Activated gamma-delta T cell (primary cell): ENCODE data around the gene TSPO2.

Experiments used
- DNase-seq: peaks from one replicate; lab custom pipeline; 2025; lab: John Stamatoyannopoulos, UW

TSPO2 gene

GRCh38 chr6:41027799-41028560, 14.3 kb upstream of the TSPO2 start:
- DNase-seq: peak; percentile 37

DNA sequence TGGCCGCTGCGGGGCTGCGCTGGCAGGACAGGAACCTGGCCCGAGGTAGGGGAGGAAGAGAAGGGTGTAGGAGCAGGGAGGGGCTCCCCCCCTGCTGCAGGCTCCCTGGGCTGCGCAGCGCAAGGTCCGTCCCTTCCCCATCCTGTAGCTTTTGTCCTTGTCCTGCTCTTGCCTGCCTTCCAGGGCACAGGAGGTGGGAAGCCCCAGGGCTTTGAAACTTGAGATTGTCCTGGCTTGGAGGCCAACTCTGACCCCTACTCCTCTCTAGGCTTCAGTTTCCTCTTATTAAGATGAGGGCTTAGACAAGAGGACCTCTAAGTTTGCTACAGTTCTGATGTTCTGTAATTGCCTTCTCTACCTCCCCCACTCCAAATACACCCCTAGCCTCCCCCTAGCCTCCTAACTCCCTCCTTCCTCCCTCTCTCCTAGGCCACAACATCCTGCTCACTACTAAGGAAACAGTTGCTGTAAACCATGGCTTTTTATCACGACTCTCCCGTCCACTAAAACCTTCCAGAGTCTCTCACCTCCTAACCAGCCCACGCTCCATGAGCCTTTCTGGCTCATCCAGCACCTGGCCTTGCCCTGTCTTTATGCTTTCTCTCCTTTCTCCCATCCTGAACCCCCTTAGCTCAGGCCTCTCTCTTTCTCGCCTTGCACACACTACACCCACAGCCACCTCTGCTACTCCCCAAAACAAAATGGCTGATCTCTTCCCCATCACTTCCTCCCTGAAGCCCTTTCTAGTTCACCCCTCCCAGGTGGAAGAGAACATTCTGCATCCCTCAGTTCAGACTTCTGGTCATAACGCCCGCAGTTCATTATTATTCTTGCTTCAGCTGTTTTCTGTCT, 13.5 kb upstream of the TSPO2 start:
- no peak for DNase-seq

DNA sequence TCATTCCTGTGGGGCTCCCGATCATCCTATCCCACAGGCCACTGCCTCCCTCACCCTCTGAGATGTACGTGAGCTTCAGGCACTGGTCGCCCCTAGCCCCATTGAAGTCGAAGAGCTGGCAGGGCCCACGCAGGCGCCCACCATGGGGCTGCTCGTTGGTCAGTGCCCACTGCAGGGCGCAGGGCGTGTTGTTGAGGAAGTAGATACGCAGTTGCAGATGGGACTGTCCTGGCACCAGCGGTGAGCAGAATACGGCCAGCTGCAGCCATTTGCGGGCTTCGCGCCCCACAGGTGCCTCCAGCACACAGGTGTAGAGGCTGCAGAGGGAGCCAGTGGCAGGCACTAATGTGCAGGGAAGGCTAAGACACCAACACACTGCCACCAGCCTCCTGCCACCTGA, 9.4 kb upstream of the TSPO2 start:
- DNase-seq: no peak

DNA sequence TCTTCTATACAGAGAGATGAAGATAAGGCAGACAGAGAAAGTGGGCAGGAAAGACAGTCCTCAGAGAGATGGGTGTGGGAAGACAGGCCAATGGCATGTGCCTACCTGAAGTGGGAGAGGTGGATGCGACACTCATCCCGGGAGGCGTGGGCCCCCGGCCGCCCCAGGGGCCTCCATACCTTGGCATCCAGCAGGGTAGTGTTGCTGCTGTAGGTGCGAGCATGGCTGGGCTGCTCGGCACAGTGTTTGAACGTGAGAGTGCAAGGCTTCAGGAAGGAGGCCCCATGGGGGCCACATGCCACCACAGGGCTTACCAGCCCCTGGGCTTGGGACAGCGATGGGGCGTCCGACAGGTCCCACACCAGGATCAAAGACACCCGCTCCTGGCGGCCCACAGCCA, 8.5 kb upstream of the TSPO2 start:
- no peak for DNase-seq

DNA sequence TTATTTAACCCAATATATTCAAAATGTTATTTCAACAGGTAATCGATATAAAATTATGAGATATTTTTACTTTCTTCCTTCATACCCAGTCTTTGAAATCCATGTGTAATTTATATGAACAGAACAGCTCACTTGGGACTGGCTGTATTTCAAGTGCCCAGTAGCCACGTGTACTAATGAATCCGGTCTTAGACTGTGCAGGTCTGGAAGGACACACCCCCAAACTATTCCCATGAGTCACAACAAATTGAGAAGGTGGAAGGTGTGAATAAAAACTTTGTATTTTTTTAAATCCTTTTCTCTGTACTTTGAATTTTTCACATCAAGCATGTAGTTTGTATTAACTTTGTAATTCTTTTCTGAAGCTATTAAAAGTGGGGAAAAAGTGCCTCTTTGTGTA, 6.1 kb upstream of the TSPO2 start:
- DNase-seq: no peak

GRCh38 chr6:41036601-41037000, 5.7 kb upstream of the TSPO2 start:
- no peak for DNase-seq

GRCh38 chr6:41037107-41037900, 5.0 kb upstream of the TSPO2 start:
- DNase-seq: no peak

- no peak for DNase-seq
These were observed 4.1 kb upstream of the TSPO2 start for GRCh38 chr6:41038205-41038604.

GRCh38 chr6:41039060-41039998, 2.9 kb upstream of the TSPO2 start, which contains the start of gene UNC5CL:
UNC5CL (minus strand) TSS chr6:41039221; CDS start chr6:41035074, 4,147 bp downstream.
- DNase-seq: no peak

- DNase-seq: no peak
These were observed 1.9 kb upstream of the TSPO2 start for GRCh38 chr6:41040101-41040939.

GRCh38 chr6:41040940-41041536, 1.2 kb upstream of the TSPO2 start:
- DNase-seq: no peak

DNA sequence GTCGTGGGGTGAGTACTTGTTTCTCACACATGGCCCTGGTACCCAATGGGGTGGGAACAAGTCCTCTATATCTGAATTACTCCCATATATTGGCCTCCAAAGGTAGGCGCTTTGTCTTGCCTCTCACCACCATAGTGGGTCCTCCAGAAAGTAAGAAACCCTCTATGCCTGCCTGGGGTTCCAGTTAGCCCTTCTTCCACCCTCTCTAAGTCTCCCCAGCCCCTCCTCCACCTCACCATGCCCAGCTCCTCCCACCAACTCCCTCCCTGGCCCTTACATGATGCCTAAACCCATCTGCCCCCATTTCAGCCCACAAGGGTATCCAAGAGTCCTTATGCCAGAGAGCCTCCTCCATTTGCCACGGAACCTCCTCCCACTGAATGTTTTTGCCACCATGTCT, 884 bp downstream of the TSPO2 start:
- no peak for DNase-seq

DNA sequence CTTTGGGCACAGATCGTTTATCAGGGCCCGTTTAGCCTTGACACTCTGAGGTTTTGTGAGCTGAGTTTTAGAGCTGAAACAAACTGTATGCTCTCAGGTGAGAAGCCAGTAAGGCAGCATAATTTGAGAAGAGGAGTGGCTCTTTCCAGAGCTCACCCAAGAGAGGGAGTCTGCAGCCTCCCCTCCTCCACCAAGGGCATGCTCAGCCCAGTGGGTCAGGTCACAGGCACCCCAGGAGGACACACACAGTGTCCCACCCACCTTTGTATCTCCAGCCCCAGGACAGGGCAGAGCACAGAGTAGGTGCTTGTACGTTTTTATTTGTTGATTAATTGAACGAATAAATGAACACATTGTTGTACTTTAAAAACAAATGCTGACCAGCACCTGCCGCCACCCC, 3.4 kb downstream of the TSPO2 start:
- no peak for DNase-seq

GRCh38 chr6:41046084-41046483, 3.8 kb downstream of the TSPO2 start:
- no peak for DNase-seq

- no peak for DNase-seq
These were observed 5.0 kb downstream of the TSPO2 start for GRCh38 chr6:41047306-41047705.

DNA sequence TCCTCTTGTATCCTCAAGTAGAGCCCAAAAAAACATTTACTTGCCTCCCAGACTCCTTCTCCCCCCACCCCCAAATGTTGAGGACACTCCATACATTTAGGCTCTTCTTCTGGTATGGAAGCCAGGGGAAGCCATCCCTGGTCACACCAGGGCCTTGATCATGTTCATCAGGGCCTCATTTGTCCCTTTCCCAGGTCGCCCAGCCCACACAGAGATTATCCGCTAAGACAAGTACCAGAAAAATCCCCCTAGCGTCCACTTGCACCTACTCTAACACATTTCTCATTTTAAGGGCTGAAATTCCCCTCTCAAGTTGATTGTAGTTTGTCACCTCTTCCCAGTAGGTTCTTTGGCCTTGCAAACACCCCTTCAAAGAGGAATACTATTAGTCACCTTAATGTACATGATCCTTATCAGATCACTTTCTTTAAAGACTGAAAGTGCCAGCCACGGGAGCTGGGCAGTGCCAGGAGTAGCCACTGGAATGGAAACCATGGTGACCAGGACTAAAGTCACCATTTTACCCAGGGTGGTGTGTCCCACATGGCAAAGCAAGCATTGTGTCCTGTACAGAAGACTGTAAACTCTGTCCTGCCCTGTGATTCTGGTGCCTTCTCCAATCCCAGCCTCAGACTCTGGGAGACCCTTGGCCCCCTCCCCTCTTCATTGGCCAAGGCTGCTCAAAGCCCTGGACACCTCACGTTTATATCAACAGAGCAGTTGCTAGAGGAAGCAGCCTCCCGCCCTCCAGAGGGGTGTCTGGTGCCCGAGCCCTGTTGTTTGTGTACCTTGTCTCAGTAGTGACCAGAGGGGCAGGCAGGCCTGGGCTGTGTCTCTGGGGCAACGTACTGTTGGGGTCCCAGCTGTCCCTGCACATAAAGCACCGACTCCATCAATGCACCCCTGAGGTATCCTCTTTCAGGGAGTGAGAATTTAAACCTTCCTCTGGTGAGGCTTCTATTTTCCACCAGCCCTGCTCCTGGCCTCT, 5.8 kb downstream of the TSPO2 start:
- DNase-seq: no peak

GRCh38 chr6:41049521-41049920, 7.3 kb downstream of the TSPO2 start:
- no peak for DNase-seq

DNA sequence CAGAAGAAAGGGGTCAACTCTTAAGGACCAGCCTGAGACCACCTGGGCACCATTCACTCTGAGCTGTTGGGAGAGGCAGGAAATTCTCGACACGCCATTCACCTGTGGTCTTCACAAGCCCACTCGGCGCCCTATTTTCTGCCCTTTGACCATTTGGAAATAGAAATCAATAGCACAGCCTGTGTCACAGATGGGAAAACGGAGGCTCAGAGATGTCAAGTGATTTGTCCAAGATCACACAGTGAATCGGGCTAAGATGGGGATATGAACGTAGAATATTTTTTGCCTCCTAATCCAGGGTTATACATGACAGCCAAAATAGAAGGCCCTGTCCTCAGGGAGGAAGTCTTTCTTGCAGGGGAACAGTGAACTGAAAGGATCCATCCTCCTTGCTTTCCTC, 7.7 kb downstream of the TSPO2 start:
- no peak for DNase-seq

GRCh38 chr6:41050536-41050935, 8.3 kb downstream of the TSPO2 start:
- no peak for DNase-seq
